GM21529 (cell line): ENCODE results near the gene TROAP.
"Not testable (repeated sequence)": the region's sequence is repeated elsewhere in the genome, so short reads cannot be mapped to it uniquely, and the experiment has no call there.

Experiments used
- ATAC-seq: cut with Tn5 transposase; IDR thresholded peaks from one replicate; pipeline ENCODE4 v1.9.1; 2021; ENCODE audit not compliant: unreplicated experiment

Gene TROAP, protein sequence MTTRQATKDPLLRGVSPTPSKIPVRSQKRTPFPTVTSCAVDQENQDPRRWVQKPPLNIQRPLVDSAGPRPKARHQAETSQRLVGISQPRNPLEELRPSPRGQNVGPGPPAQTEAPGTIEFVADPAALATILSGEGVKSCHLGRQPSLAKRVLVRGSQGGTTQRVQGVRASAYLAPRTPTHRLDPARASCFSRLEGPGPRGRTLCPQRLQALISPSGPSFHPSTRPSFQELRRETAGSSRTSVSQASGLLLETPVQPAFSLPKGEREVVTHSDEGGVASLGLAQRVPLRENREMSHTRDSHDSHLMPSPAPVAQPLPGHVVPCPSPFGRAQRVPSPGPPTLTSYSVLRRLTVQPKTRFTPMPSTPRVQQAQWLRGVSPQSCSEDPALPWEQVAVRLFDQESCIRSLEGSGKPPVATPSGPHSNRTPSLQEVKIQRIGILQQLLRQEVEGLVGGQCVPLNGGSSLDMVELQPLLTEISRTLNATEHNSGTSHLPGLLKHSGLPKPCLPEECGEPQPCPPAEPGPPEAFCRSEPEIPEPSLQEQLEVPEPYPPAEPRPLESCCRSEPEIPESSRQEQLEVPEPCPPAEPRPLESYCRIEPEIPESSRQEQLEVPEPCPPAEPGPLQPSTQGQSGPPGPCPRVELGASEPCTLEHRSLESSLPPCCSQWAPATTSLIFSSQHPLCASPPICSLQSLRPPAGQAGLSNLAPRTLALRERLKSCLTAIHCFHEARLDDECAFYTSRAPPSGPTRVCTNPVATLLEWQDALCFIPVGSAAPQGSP

DNA sequence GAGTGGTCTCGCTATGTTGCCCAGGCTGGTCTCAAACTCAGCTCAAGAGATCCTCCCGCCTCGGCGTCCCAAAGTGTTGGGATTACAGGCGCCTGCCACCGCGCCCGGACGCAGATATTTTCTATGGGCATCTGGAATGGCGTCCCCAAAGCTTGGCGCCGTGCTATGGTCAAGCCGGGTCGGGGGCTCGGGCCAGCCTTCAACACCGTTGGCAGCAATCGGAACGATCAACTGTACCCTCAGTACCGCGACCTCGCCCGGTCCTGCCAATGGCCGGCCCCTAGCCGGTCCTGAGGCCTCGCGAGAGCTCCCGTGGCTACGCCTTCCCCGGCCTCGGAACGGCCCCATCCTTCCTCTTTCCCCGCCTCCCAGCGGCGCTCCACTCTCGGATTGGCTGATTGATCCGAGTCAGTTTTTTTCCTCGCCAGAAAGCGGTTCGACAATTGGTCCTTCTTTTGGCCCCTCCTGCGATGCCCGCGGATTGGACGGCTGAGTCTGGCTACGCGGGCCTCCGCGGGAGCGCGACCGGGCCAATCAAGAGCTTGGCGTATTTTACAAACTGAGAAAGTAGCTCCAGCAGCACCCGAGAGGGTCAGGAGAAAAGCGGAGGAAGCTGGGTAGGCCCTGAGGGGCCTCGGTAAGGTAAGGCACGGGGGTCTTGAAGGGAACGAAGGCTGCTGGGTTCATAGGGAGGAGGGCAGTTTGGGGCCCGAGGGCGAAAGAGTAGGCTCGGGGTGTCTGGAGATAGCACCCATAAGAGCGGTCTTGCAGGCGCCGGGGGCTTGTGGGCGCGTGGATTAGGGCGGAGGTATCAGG is at the start of gene TROAP:
Gene TROAP, plus strand, starts transcription at position 548 of the 816 bp plus-strand sequence. CDS start 354 bp downstream, outside the sequence.
- peak; percentile 98 for ATAC-seq

GRCh38 chr12:49273726-49274395 is 49.2 kb upstream of the TROAP start:
- ATAC-seq, result no peak

GRCh38 chr12:49274396-49275069 is 48.5 kb upstream of the TROAP start:
- no peak for ATAC-seq

- no peak for ATAC-seq
Measured at GRCh38 chr12:49276304-49277290, 46.5 kb upstream of the TROAP start.

DNA sequence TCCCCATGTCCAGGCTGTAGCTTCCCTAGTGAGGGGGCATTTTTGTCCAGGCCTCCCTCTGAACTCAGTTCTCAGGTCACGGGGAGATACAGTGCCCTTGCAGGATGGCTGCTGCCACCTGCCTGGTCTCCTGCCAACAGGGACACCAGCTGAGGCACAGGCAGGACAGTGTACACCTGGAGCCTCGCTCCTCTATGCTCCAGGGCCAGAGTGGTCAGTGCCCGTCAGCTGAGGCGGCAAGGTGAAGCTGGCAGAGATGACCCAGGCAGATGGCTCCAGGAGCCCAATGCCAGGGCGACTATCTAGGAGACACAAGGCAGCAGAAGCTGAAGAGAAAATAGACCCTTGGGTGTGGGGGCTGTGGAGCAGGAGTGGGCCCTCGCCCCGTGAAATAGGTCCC is 45.6 kb upstream of the TROAP start:
- ATAC-seq, result no peak

DNA sequence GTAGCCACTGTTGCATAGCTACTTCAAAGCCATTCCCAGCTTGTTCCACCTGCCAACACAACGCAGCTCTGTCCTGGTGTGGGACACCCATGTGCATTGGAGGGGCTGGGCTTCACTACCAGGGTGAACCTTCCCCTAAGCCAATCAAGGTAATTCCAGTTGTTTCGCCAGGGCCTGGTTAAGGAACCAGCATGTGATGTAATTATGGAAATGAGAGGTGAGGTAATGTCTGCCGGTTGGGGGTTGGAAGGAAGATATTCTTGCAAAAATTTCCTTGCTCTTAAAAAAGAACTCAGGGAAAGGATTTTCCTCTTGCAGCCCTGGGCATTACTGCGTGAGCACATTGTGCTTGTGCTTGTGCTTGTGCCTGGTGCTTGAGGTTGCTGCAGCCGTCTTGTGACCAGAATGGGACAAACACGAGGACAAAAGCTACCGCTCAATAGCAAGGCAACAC is 43.3 kb upstream of the TROAP start:
- no peak for ATAC-seq

GRCh38 chr12:49280545-49280944 is 42.5 kb upstream of the TROAP start:
- ATAC-seq, result not testable (repeated sequence)

DNA sequence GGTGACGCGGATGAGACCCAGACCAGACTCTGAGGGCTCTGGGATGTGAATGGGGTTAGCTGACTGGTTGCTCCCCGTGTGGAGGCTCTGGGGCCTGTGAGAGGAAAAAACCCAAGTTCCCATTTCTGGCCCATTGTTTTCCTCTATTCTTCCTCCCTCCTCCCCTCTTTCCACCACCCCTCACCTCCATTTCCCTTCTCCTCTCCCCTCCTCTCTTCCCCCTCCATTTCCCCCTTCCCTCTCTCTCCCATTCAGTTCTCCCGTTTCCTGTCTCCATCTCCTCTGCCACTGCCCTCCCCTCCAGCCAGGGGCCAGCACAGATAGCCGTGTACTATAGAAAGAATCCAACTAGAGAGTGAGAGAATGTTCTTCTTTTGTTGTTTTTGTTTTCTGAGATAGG is 40.8 kb upstream of the TROAP start:
- no peak for ATAC-seq

- not testable (repeated sequence) for ATAC-seq
Measured at GRCh38 chr12:49282740-49283375, 40.2 kb upstream of the TROAP start.

- ATAC-seq, result no peak
Measured at GRCh38 chr12:49283541-49284429, 39.3 kb upstream of the TROAP start.

GRCh38 chr12:49284672-49285071 is 38.4 kb upstream of the TROAP start:
- ATAC-seq, result no peak

DNA sequence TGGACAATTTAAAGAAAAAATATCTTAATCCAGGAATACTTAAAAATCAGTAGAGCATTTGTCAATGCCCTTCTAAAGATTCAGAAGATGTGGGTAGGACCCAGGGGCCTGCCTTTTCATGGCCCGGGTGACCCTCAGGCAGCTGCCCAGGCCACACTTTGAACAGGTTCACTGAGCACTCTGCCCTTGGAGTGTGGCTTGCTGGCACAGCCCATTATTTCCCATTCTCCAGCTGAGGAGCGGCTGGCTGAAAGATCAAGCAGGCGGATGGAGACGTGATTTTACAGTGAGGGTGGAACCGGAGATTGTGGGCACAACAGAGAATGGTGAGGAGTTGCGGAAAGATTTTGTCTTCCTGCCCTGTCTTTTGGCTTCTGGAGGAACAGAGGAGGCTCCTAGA is 35.2 kb upstream of the TROAP start:
- ATAC-seq, result no peak

- ATAC-seq, result no peak
Measured at GRCh38 chr12:49288412-49288853, 34.6 kb upstream of the TROAP start.

DNA sequence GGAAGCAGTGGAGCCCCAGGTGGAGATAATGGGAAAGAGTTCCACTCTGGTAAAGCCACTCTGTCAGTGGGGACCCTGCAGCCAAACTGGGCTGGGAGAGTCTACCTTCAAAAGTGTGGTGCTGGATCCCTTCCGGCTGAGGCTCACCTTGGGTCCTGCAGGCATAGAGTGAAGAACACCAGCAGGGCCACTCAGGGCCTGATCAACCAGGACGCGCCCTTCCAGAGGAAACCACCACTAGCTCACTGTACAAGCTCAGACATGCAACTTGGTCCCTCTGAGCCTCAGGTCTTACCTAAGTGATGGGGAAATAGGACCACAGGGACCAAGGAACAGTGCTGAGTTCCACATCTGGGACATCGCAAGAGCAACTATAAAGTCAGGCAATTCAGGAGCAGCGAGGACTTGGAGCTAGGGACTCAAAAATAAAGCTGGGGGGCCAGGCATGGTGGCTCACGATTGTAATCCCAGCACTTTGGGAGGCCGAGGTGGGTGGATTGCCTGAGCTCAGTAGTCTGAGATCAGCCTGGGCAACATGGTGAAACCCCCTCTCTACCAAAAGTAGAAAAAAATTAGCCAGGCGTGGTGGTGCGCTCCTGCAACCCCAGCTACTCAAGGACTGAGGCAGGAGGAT is 34.0 kb upstream of the TROAP start:
- no peak for ATAC-seq

GRCh38 chr12:49292729-49293055 is 30.4 kb upstream of the TROAP start:
- ATAC-seq, result no peak

DNA sequence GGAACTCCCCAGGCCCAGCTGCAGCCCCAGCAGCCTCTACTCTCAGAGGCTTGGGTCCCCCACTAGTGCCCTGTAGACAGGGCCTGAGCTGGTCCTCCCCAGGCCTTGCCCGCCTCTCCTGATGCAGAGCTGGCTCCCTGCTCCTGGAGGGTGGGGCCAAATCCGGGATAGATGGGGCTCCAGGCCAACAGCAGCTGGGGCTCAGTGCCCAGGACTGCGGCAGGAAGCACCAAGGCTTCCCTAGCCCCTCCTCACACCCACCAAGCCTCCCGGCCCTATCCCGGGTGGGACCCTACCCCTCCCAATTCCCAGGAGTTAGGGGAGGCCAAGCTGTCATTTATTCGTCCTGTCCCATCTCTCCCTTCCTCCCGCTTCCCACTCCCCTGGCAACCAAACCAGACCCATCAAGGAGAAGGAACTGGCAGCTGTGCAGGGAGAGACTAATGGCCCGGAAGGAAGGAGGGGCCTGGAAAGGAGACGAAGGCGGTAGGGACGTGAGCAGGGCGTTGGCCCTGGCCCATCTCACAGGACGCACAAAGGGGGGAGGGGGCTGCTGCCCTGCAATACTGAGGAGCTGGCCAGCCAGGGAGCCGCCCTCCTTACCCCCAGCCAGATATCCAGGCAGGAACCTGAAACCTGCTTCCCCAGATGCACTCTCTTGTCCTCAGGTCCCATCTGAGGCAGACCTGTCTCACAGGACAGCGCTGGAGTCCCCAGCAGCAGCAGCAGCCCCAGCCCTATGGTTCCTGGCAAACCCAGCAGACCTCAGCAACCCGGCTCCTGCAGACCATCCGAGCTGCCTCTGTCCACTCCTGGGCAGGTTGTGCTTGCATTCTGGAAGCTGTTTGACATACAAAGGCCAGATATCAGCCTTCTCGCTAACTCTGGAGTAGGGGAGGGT is 29.7 kb upstream of the TROAP start:
- ATAC-seq, result no peak
